Thyroid gland (tissue), 4 donors: Measurements from ENCODE around the gene TMEM132D.

Source experiments
- POLR2A ChIP-seq, 2 donors: fragments of 450-650 bp; IDR thresholded peaks; one replicate each; pipeline ENCODE4 v1.6.1; 2017; ENCODE audit warnings: antibody characterized with exemption in 2 of 2, mild to moderate bottlenecking in 2 of 2, moderate library complexity in 1 of 2
- TF ChIP-seq, protein P1 (sequence below), 6 experiments: fragments of 200-600 bp in 3 of 6; fragments of 450-650 bp in 3 of 6; sonication (generic) in 3 of 6; IDR thresholded peaks; one replicate each; pipeline ENCODE4 v1.5.1; 2016 to 2019; ENCODE audit warnings: antibody characterized with exemption in 6 of 6, mild to moderate bottlenecking in 2 of 6, inconsistent platforms in 1 of 6, moderate library complexity in 1 of 6

DNA sequence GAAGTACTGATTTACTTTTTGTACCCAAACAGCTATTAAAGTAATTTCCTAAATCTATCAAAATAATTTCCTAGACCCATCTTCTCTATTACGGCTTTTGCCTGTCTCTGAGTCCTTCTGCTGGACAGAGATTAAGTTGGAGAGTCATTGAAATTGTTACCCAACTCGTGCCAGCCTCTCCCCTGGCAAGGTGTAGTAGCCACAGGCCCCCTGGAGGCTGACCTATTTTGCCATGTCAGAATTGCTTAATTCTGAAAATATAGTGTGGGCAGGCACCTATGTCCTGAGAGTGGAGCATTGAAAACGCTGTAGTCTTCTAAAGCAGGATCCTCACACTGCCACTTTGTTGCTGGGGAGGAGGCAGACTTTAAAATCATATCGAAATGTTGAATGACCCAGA lies 742.3 kb downstream of the TMEM132D start:
- TF ChIP-seq, protein P1, sequence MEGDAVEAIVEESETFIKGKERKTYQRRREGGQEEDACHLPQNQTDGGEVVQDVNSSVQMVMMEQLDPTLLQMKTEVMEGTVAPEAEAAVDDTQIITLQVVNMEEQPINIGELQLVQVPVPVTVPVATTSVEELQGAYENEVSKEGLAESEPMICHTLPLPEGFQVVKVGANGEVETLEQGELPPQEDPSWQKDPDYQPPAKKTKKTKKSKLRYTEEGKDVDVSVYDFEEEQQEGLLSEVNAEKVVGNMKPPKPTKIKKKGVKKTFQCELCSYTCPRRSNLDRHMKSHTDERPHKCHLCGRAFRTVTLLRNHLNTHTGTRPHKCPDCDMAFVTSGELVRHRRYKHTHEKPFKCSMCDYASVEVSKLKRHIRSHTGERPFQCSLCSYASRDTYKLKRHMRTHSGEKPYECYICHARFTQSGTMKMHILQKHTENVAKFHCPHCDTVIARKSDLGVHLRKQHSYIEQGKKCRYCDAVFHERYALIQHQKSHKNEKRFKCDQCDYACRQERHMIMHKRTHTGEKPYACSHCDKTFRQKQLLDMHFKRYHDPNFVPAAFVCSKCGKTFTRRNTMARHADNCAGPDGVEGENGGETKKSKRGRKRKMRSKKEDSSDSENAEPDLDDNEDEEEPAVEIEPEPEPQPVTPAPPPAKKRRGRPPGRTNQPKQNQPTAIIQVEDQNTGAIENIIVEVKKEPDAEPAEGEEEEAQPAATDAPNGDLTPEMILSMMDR (IDR thresholded peaks at IDR 0.05) = no peak
- TF ChIP-seq POLR2A (IDR thresholded peaks at IDR 0.05) = no peak
